CD14-positive monocyte (primary cell): ENCODE data around the gene CFAP299. TPM values are rescaled to one million over a fixed set of nuclear protein-coding genes. Genes with fewer than 3 reads are reported as not detected.

Experiments used
- DNase-seq, 3 donors: peaks; one replicate each; pipeline ENCODE4 v3.0.0-alpha.2; 2011 to 2022
- H2AFZ ChIP-seq: 2 replicates; pipeline ENCODE4 v1.6.0; 2012; ENCODE audit warnings: mild to moderate bottlenecking, low read depth, low read length, inconsistent platforms; ENCODE audit not compliant: insufficient read depth, poor library complexity, severe bottlenecking
- H3K27ac ChIP-seq, 2 donors: 1 replicate in 1 of 2; 2 replicates in 1 of 2; pipeline ENCODE4 v1.5.1; 2012 to 2013; ENCODE audit warnings: low read length in 2 of 2, control low read depth in 1 of 2, inconsistent platforms in 1 of 2, low read depth in 1 of 2, mild to moderate bottlenecking in 1 of 2
- H3K27me3 ChIP-seq, 2 donors: one replicate each; pipeline versions ENCODE4 v1.6.0 to v1.6.1; 2011 to 2013; ENCODE audit warnings: low read length in 2 of 2; ENCODE audit not compliant: control insufficient read depth in 2 of 2, insufficient read depth in 2 of 2
- H3K36me3 ChIP-seq, 2 donors: replicated peaks in 1 of 2; 1 replicate in 1 of 2; 2 replicates in 1 of 2; pipeline versions ENCODE4 v1.5.1 to v1.6.1; 2012 to 2013; ENCODE audit warnings: low read length in 2 of 2, control low read depth in 1 of 2, inconsistent platforms in 1 of 2, mild to moderate bottlenecking in 1 of 2; ENCODE audit not compliant: insufficient read depth in 2 of 2, control insufficient read depth in 1 of 2
- H3K4me1 ChIP-seq, 2 donors: 1 replicate in 1 of 2; 2 replicates in 1 of 2; pipeline versions ENCODE4 v1.5.1 to v1.6.1; 2012 to 2013; ENCODE audit warnings: low read length in 2 of 2, control low read depth in 1 of 2, inconsistent platforms in 1 of 2, mild to moderate bottlenecking in 1 of 2, moderate library complexity in 1 of 2; ENCODE audit not compliant: insufficient read depth in 2 of 2, control insufficient read depth in 1 of 2
- H3K4me2 ChIP-seq: replicated peaks from 2 replicates; pipeline ENCODE3; 2012; ENCODE audit warnings: low read length, moderate library complexity, mild to moderate bottlenecking; ENCODE audit not compliant: poor library complexity, severe bottlenecking; ENCODE audit errors: extremely low read depth
- H3K4me3 ChIP-seq, 3 experiments: fragments of 200-600 bp in 1 of 3; sonication (generic) in 1 of 3; replicated peaks in 1 of 3; 1 replicate in 2 of 3; 2 replicates in 1 of 3; pipeline ENCODE4 v1.5.1; 2011 to 2013; ENCODE audit warnings: low read length in 3 of 3, mild to moderate bottlenecking in 3 of 3, control low read depth in 2 of 3, low read depth in 2 of 3, inconsistent platforms in 1 of 3, moderate library complexity in 1 of 3
- H3K79me2 ChIP-seq: 2 replicates; pipeline ENCODE4 v1.6.0; 2012; ENCODE audit warnings: mild to moderate bottlenecking, control low read depth, inconsistent platforms, low read length, moderate library complexity; ENCODE audit not compliant: insufficient read depth
- H3K9ac ChIP-seq: 2 replicates; pipeline ENCODE4 v1.6.0; 2017; ENCODE audit warnings: low read length, mild to moderate bottlenecking; ENCODE audit not compliant: insufficient read depth, poor library complexity, severe bottlenecking
- H3K9me3 ChIP-seq, 2 donors: replicated peaks in 1 of 2; 1 replicate in 1 of 2; 2 replicates in 1 of 2; pipeline versions ENCODE4 v1.5.1 to v1.6.1; 2012 to 2013; ENCODE audit warnings: low read length in 2 of 2, control low read depth in 1 of 2; ENCODE audit not compliant: control insufficient read depth in 1 of 2, insufficient read depth in 1 of 2
- H4K20me1 ChIP-seq: 2 replicates; pipeline ENCODE4 v1.6.0; 2012; ENCODE audit warnings: mild to moderate bottlenecking, low read length, control low read depth, moderate library complexity; ENCODE audit not compliant: insufficient read depth
- H3K27ac Mint-ChIP-seq, 7 donors: one replicate each; pipeline ENCODE4 v1.8.0; 2020; ENCODE audit warnings: mild to moderate bottlenecking in 7 of 7, mixed read lengths in 7 of 7, moderate library complexity in 6 of 7, inconsistent platforms in 2 of 7
- H3K27me3 Mint-ChIP-seq, 3 donors: one replicate each; pipeline ENCODE4 v1.8.0; 2021 to 2022; ENCODE audit warnings: low read depth in 3 of 3, mild to moderate bottlenecking in 3 of 3, mixed read lengths in 3 of 3, moderate library complexity in 3 of 3, inconsistent platforms in 1 of 3
- H3K36me3 Mint-ChIP-seq, 2 donors: one replicate each; pipeline ENCODE4 v1.8.0; 2020; ENCODE audit warnings: mixed read lengths in 2 of 2, inconsistent platforms in 1 of 2, mild to moderate bottlenecking in 1 of 2
- H3K4me1 Mint-ChIP-seq: one replicate; pipeline ENCODE4 v1.8.0; 2020; ENCODE audit warnings: mild to moderate bottlenecking, mixed read lengths
- H3K4me3 Mint-ChIP-seq, 2 donors: one replicate each; pipeline ENCODE4 v1.8.0; 2020; ENCODE audit warnings: mild to moderate bottlenecking in 2 of 2, mixed read lengths in 2 of 2, moderate library complexity in 1 of 2
- H3K9me3 Mint-ChIP-seq, 7 donors: one replicate each; pipeline ENCODE4 v1.8.0; 2020 to 2022; ENCODE audit warnings: mixed read lengths in 7 of 7, mild to moderate bottlenecking in 6 of 7, moderate library complexity in 6 of 7, inconsistent platforms in 2 of 7
- WGBS: methylation state at CpG from one replicate; pipeline ENCODE4 v1.1.5; 2013; ENCODE audit warnings: missing lambda C conversion rate; ENCODE audit not compliant: insufficient coverage; 5-methylcytosine and 5-hydroxymethylcytosine counted together
- intact Hi-C, 2 donors: fragments of 100-400 bp; cut with micrococcal nuclease; formaldehyde crosslinking; loops; one replicate each; pipeline versions ENCODE4 v1.15.0 to v1.15.1; 2023
- polyA plus RNA-seq, 3 donors: library from polyadenylated mRNA; depleted of rRNA in 1 of 3; unstranded in 2 of 3; stranded (reverse) in 1 of 3; fragments of 300-500 nt in 2 of 3; fragments of >200 nt in 1 of 3; fragmentation: Illumina TruSeq in 2 of 3; gene quantifications; 1 replicate in 2 of 3; 2 replicates in 1 of 3; pipeline ENCODE4 v1.2.3, GENCODE V29; 2012 to 2021
- TF ChIP-seq, protein P1 (sequence below): fragments of 200-600 bp; IDR thresholded peaks from one replicate; pipeline ENCODE4 v1.8.0; 2022; ENCODE audit warnings: antibody characterized with exemption, mild to moderate bottlenecking

CFAP299 gene
- polyA plus RNA-seq, 3 donors = not detected

DNA sequence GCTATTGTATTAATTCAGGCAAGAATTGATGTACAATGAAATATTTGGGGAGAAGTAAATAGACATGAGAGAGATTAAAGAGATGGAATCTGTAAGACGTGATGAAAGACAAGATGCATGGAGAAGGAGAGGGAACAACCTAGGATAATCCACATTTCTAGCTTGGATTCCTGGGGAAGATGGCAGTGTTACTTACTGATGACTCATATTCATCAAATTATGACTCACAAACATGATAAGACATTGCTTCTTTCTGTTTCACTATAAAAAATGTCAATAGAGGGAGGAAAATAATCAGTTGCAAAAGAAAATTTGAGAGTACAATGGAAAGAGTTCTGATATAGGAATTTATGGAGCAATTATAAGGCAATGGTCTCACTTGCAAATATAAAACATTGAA is 590.9 kb downstream of the CFAP299 start:
- TF ChIP-seq, protein P1, sequence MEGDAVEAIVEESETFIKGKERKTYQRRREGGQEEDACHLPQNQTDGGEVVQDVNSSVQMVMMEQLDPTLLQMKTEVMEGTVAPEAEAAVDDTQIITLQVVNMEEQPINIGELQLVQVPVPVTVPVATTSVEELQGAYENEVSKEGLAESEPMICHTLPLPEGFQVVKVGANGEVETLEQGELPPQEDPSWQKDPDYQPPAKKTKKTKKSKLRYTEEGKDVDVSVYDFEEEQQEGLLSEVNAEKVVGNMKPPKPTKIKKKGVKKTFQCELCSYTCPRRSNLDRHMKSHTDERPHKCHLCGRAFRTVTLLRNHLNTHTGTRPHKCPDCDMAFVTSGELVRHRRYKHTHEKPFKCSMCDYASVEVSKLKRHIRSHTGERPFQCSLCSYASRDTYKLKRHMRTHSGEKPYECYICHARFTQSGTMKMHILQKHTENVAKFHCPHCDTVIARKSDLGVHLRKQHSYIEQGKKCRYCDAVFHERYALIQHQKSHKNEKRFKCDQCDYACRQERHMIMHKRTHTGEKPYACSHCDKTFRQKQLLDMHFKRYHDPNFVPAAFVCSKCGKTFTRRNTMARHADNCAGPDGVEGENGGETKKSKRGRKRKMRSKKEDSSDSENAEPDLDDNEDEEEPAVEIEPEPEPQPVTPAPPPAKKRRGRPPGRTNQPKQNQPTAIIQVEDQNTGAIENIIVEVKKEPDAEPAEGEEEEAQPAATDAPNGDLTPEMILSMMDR = no peak
- no peaks in the 10 kb centered on the region for H3K9me3 ChIP-seq
- DNase-seq = no peak
- no peaks in the 10 kb centered on the region for H3K36me3 ChIP-seq
- no peak overlapping the region for H2AFZ ChIP-seq
- Mint-ChIP-seq H3K9me3 (no peaks in the 10 kb centered on the region), H3K36me3 (no peaks in the 10 kb centered on the region), H3K27me3 (no peaks in the 10 kb centered on the region), H3K4me1 (no peaks in the 10 kb centered on the region), H3K4me3 (no peak overlapping the region), H3K27ac (no peak overlapping the region)
- H3K79me2 ChIP-seq = no peaks in the 10 kb centered on the region
- no CpG with 5 or more reads among the region's 1 CpG for WGBS
- H3K4me1 ChIP-seq = no peaks in the 10 kb centered on the region
- no peak overlapping the region for H3K4me2 ChIP-seq
- no peak overlapping the region for H3K27ac ChIP-seq
- H4K20me1 ChIP-seq = no peaks in the 10 kb centered on the region
- no peak overlapping the region for H3K4me3 ChIP-seq
- intact Hi-C loops = no loop called here
- H3K9ac ChIP-seq = no peak overlapping the region
- H3K27me3 ChIP-seq = no peaks in the 10 kb centered on the region

DNA sequence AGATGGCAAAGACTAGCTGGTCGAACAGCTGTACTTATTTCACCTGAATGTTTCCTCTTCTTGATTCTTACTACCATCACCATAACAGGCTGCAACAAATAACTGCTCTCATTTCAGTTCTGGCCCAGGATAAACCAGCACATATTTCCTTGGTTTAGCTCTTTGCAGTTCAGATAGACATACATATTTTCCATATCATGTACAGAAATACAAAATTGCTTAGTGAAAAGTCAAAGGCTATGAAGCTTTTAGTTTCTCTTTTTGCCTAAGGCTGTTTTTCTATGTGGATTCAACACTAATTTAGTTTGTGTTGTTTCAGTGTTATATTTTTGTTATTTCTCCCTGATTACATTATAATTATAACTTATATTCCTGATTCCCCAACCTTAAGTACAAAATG is 591.4 kb downstream of the CFAP299 start:
- Histone ChIP-seq H2AFZ (no peak overlapping the region), H4K20me1 (no peaks in the 10 kb centered on the region), H3K79me2 (no peaks in the 10 kb centered on the region), H3K9me3 (no peaks in the 10 kb centered on the region), H3K36me3 (no peaks in the 10 kb centered on the region), H3K4me1 (no peaks in the 10 kb centered on the region), H3K4me3 (no peak overlapping the region), H3K27ac (no peak overlapping the region), H3K9ac (no peak overlapping the region), H3K27me3 (no peaks in the 10 kb centered on the region), H3K4me2 (no peak overlapping the region)
- DNase-seq = no peak
- TF ChIP-seq, protein P1 = no peak
- Mint-ChIP-seq H3K27me3 (no peaks in the 10 kb centered on the region), H3K36me3 (no peaks in the 10 kb centered on the region), H3K27ac (no peak overlapping the region), H3K9me3 (no peaks in the 10 kb centered on the region), H3K4me3 (no peak overlapping the region), H3K4me1 (no peaks in the 10 kb centered on the region)
- intact Hi-C loops = no loop called here
- WGBS = no CpG with 5 or more reads among the region's 1 CpG
